ENCODE data around the gene ANK3. TPM values are rescaled to one million over a fixed set of nuclear protein-coding genes. Genes with fewer than 3 reads are reported as not detected.

ANK3 gene
- total RNA-seq, 2 donors from 2014 or later = 95.4 to 103 TPM

GRCh38 chr10:60323162-60323561 is 66.5 kb downstream of the ANK3 start:
- ATAC-seq = no peak
- intact Hi-C loops (cut with DNase I, micrococcal nuclease) = no loop called here
- no peak for DNase-seq

- ATAC-seq = no peak
- intact Hi-C loops (cut with DNase I, micrococcal nuclease) = no loop called here
- no peak for DNase-seq
Observed at GRCh38 chr10:60320666-60321065, 69.0 kb downstream of the ANK3 start.

- ATAC-seq = no peak
- DNase-seq = no peak
- intact Hi-C loops (cut with DNase I, micrococcal nuclease) = no loop called here
Observed at GRCh38 chr10:60316029-60316428, 73.6 kb downstream of the ANK3 start.

- no peak for DNase-seq
- intact Hi-C loops (cut with DNase I, micrococcal nuclease) = no loop called here
- no peak for ATAC-seq
Observed at GRCh38 chr10:60315311-60315710, 74.4 kb downstream of the ANK3 start.

GRCh38 chr10:60314069-60314940 is 75.4 kb downstream of the ANK3 start:
- no peak for DNase-seq
- intact Hi-C loops (cut with DNase I, micrococcal nuclease) = no loop called here
- ATAC-seq = peak; percentile 58

DNA sequence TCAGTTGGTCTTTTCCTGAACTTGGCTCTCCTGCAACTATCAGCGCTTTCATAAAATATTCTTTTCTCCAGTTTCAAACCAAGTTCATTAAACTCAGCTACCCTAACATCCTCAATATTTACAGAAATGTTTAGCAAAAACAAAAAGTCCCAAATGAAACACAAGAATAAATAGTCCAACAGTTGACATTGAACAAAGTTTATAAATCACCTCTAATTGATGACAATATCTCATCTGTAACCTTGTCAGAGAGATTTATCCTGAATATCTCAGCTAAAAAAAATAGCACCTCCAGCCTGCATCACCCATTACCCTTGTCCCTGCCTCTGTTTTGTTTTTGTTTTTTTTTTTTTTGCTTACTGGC is 76.1 kb downstream of the ANK3 start:
- no peak for ATAC-seq
- intact Hi-C loops (cut with DNase I, micrococcal nuclease) = no loop called here

GRCh38 chr10:60312818-60313588 is 76.7 kb downstream of the ANK3 start:
- intact Hi-C loops (cut with DNase I, micrococcal nuclease) = no loop called here
- no peak for DNase-seq
- peak; percentile 18 for ATAC-seq

More for the DNA sequence above, 76.1 kb downstream of the ANK3 start:
- DNase-seq = no peak

GRCh38 chr10:60311821-60312220 is 77.9 kb downstream of the ANK3 start:
- intact Hi-C loops (cut with DNase I, micrococcal nuclease) = no loop called here
- DNase-seq = no peak

DNA sequence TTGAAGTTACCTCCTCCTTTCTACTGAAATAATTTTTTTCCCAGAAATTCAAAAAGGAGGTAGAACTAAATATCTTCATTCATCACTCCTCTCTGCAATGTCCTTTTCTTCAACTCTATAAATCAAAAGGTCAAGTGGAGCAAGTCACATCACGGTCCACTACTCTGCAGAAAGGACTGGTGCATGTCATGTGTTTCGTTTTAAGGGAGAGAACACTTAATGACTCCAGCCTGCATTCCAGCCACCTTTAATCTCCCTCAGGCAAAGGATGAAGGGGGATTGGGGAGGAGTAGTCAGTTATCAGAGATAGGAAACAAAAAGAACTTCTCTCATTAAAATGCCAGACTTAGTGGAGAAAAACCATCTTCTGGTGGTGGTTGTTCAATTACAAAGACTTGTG is 78.9 kb downstream of the ANK3 start:
- intact Hi-C loops (cut with DNase I, micrococcal nuclease) = no loop called here
- no peak for ATAC-seq
- DNase-seq = no peak

More at GRCh38 chr10:60311821-60312220, 77.9 kb downstream of the ANK3 start:
- no peak for ATAC-seq

DNA sequence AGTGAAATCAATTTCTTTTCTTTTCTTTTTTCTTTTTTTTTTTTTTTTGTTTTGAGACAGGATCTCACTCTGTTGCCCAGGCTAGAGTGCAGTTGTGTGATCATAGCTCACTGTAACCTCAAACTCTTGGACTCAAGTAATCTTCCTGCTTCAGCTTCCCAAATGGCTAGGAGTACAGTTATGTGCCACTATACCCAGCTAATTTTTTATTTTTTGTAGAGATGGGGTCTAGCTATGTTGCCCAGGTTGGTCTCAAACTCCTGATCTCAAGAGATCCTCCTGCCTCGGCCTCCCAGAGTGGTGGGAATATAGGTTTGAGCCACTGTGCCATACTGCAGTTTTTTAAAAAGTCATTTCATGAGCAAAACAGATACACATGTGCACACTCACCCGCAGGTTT is 79.8 kb downstream of the ANK3 start:
- ATAC-seq (no peak), DNase-seq (no peak)
- intact Hi-C loops (cut with DNase I, micrococcal nuclease) = no loop called here

GRCh38 chr10:60309371-60309770 is 80.3 kb downstream of the ANK3 start:
- intact Hi-C loops (cut with DNase I, micrococcal nuclease) = no loop called here
- DNase-seq = no peak

DNA sequence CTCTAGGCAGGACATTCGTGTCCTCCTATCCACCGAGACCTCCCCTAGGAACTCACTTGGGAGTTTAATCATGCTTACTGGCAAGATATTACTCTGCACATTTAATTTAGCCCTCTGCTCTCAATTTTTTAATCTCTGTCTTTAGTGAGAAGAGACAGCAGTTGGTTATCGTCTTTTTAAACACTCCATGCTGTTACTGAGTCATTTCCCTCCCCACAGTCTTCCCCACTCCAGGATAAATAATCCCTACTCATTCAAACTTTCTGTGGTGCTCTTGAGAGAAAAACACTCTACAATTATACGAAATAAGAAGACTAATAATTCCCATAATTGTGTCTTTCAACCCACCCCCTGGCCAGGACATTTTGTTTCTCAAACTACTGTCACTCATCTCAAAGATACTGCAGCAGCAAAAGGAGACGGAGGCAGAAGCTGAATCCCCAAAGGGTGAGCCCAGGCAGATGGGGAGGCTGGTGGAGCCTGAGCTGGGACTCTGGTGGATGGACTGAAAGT is 84.2 kb downstream of the ANK3 start:
- no peak for ATAC-seq
- intact Hi-C loops (cut with DNase I, micrococcal nuclease) = no loop called here
- no peak for DNase-seq

More at GRCh38 chr10:60309371-60309770, 80.3 kb downstream of the ANK3 start:
- no peak for ATAC-seq

DNA sequence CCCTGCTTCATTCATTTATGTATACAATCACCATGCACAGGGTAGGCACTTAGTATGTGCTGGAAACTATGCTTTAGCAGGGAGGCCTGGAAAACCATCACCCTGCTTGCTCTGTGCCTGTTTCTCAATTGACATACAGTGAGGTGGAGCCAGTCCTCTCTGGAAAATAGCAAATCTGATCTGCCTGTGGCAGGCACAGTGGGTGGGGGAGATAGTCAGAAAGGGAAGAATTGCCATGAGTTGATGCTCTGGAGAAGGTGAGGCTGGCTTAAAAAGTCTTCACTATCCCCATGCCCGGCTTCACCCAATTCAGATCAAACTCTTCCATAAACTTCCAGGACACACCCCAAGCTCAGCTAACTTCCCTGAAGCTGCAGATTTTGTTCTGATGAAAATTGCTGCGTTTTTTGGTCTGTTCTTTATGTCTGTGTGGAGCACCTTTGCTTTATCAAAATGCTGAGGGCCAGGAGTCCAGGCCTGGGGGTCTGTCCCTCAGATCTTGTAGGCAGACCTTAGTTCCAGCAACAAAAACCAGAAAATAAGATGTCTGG is 84.8 kb downstream of the ANK3 start:
- DNase-seq (no peak), ATAC-seq (no peak)
- intact Hi-C loops (cut with DNase I, micrococcal nuclease) = no loop called here

- DNase-seq (no peak), ATAC-seq (no peak)
- intact Hi-C loops (cut with DNase I, micrococcal nuclease) = no loop called here
Observed at GRCh38 chr10:60303778-60304177, 85.9 kb downstream of the ANK3 start.

DNA sequence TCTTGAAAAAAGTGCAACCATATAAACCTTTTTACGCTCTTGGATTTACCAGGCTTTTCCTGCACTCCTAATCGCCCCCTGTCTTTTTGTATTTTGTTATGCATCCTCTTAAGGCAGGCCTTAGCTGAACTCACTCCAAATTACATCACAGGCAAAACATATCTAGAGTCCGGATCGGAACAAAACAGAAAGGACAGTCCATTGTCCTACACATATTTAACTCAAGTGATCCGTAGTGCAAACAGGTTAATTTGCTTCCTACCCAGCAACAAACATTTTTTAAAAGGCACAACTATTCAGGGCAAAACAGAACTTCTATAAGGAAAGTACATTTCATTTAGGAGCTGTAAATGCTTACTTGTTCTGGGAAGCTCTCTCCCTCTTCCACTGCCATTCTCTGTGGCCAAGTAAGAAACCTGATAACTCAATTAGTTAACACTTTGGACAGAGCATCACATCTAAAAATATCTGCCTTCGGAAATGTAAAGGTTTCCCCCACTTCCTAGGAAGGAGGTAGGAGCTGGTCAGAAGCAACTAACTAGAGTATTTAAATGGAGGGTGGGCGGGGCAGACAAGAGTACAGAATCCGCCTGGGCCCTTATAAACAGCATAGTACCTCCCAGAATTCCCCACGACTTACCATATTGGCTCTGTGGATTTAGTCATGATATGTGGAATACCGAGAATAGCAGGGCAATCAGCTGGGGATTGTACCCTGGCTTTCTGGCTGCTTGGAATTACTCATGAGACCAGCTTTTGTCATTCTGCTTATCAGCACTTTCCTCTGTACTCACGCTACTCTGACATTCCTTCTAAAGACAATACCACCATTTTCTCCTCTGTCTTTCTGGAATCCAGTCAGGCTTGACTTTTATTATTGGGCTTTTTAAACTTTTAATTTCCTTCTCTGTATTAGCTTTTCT is 89.5 kb downstream of the ANK3 start:
- intact Hi-C loops (cut with DNase I, micrococcal nuclease) = no loop called here
- DNase-seq = no peak
- ATAC-seq = no peak

DNA sequence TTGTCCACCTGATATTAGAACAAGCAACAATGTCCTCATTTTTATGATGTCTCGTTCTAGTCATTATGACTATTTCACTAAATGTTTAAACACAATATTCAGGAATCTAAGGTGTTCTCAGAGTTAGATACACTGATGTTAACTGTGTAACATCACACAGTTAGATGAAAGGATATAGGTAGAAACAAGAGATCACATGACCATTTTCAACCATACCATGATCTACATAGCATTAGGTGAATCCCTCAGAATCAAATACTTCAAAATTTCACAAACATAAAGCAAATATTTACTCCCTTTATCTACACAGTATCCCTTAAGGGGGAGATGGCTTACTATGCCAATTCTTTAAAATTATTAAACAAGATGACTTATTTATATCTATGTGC is 90.3 kb downstream of the ANK3 start:
- DNase-seq (no peak), ATAC-seq (no peak)
- intact Hi-C loops (cut with DNase I, micrococcal nuclease) = no loop called here

- intact Hi-C loops (cut with DNase I, micrococcal nuclease) = no loop called here
- ATAC-seq = no peak
- DNase-seq = no peak
Observed at GRCh38 chr10:60298408-60299389, 91.0 kb downstream of the ANK3 start.

DNA sequence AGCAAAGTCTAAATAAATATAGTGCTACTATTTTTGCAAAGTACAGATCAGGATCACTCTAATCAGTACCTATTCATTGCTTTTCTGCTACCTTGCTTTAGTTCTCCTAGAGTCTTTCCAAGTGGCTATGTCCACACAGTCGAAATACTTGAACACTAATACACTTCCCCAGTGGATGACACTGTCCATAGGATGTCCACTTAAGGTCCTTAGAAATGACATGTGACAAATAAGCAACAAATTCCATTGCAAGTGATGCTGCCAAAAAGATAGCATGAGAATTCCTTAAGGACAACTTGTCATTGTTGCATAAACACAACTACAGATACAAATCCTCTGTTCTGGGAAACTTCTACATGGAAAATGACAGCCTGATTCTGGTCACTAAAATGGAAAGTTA is 93.6 kb downstream of the ANK3 start:
- no peak for ATAC-seq
- DNase-seq = no peak
- intact Hi-C loops (cut with DNase I, micrococcal nuclease) = no loop called here

Data from left colon (tissue), 2 donors.